ENCODE results near the gene F13B.

Gene F13B

DNA sequence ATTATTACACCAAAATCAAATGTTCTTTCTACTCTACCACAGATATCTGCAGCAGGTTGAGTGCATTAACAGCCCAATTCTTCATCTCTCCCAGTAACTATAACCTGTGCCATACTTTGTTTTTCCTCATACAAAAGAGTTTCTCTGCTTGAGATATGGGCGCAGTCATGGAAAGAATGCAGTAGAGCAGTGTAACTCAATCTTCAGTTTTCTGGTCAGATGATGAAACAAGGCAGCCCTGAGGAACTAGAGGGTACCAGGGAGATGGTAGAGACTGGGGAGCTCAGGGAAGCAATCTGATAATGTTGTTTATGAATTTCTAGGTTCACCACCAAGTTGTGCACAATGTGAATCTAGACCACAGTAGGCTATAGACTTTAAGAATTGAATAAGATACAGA, 39.8 kb upstream of the F13B start:
- H3K4me3 ChIP-seq (ENCODE audit: low read depth, low read length), result no peak overlapping the region
- H3K36me3 ChIP-seq (ENCODE audit: control insufficient read depth in 2 of 2, insufficient read depth in 1 of 2, low read length in 2 of 2), result peaks cover 28 to 52% of the 10 kb centered on the region in 2 experiments
- TF ChIP-seq ZNF585B (tag by site-specific recombination; IDR thresholded peaks at IDR 0.05) (no peak), ZNF121 (tag by site-specific recombination; IDR thresholded peaks at IDR 0.05) (no peak), ZNF19 (tag by site-specific recombination; IDR thresholded peaks at IDR 0.05; ENCODE audit: low read depth) (no peak), ZNF112 (tag by site-specific recombination; IDR thresholded peaks at IDR 0.05) (no peak), PBX3 (CRISPR knock-in tag; IDR thresholded peaks at IDR 0.05) (no peak), ZNF747 (tag by site-specific recombination; IDR thresholded peaks at IDR 0.05) (no peak), PRDM1 (tag by site-specific recombination; IDR thresholded peaks at IDR 0.05) (no peak)
- no peaks in the 10 kb centered on the region for H3K9me3 ChIP-seq (ENCODE audit: control insufficient read depth, insufficient read depth, low read depth, low read length)
- ChIA-PET CTCF (no interaction called here), POLR2A (no interaction called here)
- no peak overlapping the region for H3K27ac ChIP-seq (ENCODE audit: extremely low read depth, low read depth, low read length)
- H3K4me1 ChIP-seq (ENCODE audit: control insufficient read depth, insufficient read depth, low read length), result no peaks in the 10 kb centered on the region

GRCh38 chr1:197103300-197103699, 36.2 kb upstream of the F13B start:
- H3K36me3 ChIP-seq (ENCODE audit: control insufficient read depth in 2 of 2, insufficient read depth in 1 of 2, low read length in 2 of 2), result peaks cover 22 to 38% of the 10 kb centered on the region in 2 experiments
- no peak overlapping the region for H3K27ac ChIP-seq (ENCODE audit: extremely low read depth, low read depth, low read length)
- no peaks in the 10 kb centered on the region; the same call in 1 of the 2 replicates for H3K9me3 ChIP-seq (ENCODE audit: control insufficient read depth, insufficient read depth, low read depth, low read length)
- TF ChIP-seq ZNF292 (tag by site-specific recombination; IDR thresholded peaks at IDR 0.05; ENCODE audit: borderline replicate concordance, low read depth), result no peak
- TF ChIP-seq ZNF24 (tag by site-specific recombination; IDR thresholded peaks at IDR 0.05), result no peak
- no peak for TF ChIP-seq IKZF3 (tag by site-specific recombination; IDR thresholded peaks at IDR 0.05)
- TF ChIP-seq PRDM1 (tag by site-specific recombination; IDR thresholded peaks at IDR 0.05), result no peak
- TF ChIP-seq ZNF266 (tag by site-specific recombination; IDR thresholded peaks at IDR 0.05; ENCODE audit: low read depth), result no peak
- no peak for TF ChIP-seq ZNF560 (tag by site-specific recombination; IDR thresholded peaks at IDR 0.05; ENCODE audit: borderline replicate concordance)
- TF ChIP-seq ZNF692 (tag by site-specific recombination; IDR thresholded peaks at IDR 0.05), result no peak
- TF ChIP-seq ZNF18 (tag by site-specific recombination; IDR thresholded peaks at IDR 0.05), result no peak
- no peak for TF ChIP-seq ZSCAN23 (tag by site-specific recombination; IDR thresholded peaks at IDR 0.05)
- TF ChIP-seq SCRT2 (tag by site-specific recombination; IDR thresholded peaks at IDR 0.05), result no peak
- CTCF ChIA-PET, result interaction anchor here (1.2 kb wide), 1 partner anchor 9 kb away, joined by 3 read pairs; no protein-coding TSS in a partner anchor
- no peak overlapping the region for H3K4me3 ChIP-seq (ENCODE audit: low read depth, low read length)
- H3K4me1 ChIP-seq (ENCODE audit: control insufficient read depth, insufficient read depth, low read length), result no peaks in the 10 kb centered on the region
- POLR2A ChIA-PET, result no interaction called here

DNA sequence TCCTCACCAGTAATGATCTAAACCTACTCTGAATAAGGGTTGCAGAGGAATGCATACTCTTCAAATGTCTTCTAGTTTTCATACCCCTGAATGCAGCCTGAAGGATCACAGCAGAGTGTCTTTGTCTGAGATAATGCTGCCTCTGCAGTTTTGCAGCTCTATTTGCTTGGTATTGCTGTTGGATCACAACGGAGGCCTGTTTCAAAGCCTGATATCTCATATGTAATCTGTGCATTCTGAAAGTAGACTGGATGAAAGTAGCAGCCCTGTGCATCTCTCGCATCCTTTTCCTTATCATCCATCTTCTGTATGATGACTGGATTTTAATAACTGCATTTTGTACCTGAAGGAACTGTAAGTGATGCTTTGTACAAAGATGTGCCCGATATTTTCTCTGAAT, 34.9 kb upstream of the F13B start:
- Histone ChIP-seq H3K4me1 (ENCODE audit: control insufficient read depth, insufficient read depth, low read length) (no peaks in the 10 kb centered on the region), H3K27ac (ENCODE audit: extremely low read depth, low read depth, low read length) (no peak overlapping the region), H3K9me3 (ENCODE audit: control insufficient read depth, insufficient read depth, low read depth, low read length) (no peaks in the 10 kb centered on the region; the same call in 1 of the 2 replicates), H3K4me3 (ENCODE audit: low read depth, low read length) (no peak overlapping the region), H3K36me3 (ENCODE audit: control insufficient read depth in 2 of 2, insufficient read depth in 1 of 2, low read length in 2 of 2) (peaks cover 12 to 32% of the 10 kb centered on the region in 2 experiments; a peak in 2 of 3 replicates)
- POLR2A ChIA-PET, result no interaction called here
- CTCF ChIA-PET, result interaction anchor here (0.7 kb wide), 1 partner anchor 30 kb away, joined by 4 read pairs; no protein-coding TSS in a partner anchor
- TF ChIP-seq ZNF518A (tag by site-specific recombination; conservative IDR thresholded peaks at IDR 0.05; ENCODE audit: low read depth), result no peak
- TF ChIP-seq ZNF175 (tag by site-specific recombination; IDR thresholded peaks at IDR 0.05), result no peak
- TF ChIP-seq, protein P1, sequence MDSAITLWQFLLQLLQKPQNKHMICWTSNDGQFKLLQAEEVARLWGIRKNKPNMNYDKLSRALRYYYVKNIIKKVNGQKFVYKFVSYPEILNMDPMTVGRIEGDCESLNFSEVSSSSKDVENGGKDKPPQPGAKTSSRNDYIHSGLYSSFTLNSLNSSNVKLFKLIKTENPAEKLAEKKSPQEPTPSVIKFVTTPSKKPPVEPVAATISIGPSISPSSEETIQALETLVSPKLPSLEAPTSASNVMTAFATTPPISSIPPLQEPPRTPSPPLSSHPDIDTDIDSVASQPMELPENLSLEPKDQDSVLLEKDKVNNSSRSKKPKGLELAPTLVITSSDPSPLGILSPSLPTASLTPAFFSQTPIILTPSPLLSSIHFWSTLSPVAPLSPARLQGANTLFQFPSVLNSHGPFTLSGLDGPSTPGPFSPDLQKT (IDR thresholded peaks at IDR 0.05; ENCODE audit: borderline replicate concordance, low read depth, low read length), result no peak
- no peak for TF ChIP-seq ZNF580 (tag by site-specific recombination; IDR thresholded peaks at IDR 0.05)
- no peak for TF ChIP-seq ZNF76 (tag by site-specific recombination; IDR thresholded peaks at IDR 0.05; ENCODE audit: borderline replicate concordance, low read depth)
- no peak for TF ChIP-seq ZNF623 (tag by site-specific recombination; IDR thresholded peaks at IDR 0.05)

Measured in HEK293 (cell line).